ENCODE data around the gene FERMT1. TPM values are rescaled to one million over a fixed set of nuclear protein-coding genes. Genes with fewer than 3 reads are reported as not detected.
"Not testable (repeated sequence)": the region's sequence is repeated elsewhere in the genome, so short reads cannot be mapped to it uniquely, and the experiment has no call there.

FERMT1 gene
- polyA plus RNA-seq, 5 donors: 2.8 to 4.5 (median 4.0) TPM

DNA sequence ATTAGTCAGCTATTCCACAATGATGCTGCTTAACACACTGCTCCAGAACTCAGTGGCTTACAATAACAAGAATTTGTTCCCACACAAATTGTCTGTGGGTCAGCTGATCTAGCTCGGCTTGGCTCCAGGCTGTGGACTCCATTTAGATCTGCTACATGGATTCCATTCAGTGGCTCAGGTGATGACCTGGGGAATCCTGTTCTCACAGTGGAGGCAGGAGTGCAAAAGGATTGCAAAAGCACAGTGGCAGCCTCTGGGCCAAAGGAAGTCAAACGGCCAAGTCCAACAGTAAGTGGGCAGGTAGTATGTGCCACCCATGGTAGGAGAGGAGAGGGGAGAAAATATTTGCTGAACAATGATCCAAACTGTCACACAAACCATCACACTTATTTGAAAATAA, 53.2 kb downstream of the FERMT1 start:
- no peak for DNase-seq

DNA sequence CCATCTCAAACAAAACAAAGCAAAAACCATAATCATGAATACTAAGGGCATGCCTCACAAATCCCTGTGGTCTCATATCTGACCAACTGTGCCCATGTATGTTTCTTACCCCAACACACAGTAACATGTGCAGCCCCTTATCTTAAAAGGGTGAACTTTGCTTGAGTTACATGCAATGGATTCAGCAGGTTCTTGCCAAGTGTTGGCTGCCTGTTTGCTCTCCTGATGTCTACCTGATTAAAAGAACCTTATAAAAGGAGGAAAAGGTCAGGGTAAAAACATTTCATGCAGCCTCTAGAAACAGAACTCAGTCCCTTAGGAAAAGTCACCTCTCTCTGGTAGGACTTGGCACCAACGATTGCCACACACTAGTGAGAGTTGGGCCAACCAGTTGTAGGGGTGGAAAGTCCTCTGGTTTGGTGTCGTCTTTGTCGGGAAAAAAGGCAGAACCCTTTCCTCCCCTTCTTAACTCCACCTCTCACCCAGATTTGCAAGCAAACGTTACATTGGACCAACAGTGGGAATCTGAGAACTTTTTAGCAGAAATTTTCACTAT, 55.0 kb downstream of the FERMT1 start:
- DNase-seq: no peak

DNA sequence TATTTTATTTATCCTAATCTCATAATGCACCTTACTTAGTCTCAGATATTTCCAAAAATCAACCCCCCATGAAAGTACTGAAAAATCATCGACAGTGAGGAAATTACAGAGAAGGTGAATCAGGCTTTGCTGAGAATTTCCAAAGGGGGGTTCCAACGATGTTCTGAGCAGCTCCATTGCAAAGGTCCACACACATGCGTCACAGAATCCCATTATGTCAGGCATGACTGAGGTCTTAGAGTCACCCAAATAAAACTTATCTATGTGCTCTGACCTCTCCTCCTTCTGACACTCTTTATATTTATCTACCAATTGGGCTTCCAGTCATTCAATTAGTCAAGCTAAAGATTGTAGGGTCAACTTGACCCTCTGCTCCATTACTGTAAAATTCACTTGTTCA, 56.2 kb downstream of the FERMT1 start:
- no peak for DNase-seq

DNA sequence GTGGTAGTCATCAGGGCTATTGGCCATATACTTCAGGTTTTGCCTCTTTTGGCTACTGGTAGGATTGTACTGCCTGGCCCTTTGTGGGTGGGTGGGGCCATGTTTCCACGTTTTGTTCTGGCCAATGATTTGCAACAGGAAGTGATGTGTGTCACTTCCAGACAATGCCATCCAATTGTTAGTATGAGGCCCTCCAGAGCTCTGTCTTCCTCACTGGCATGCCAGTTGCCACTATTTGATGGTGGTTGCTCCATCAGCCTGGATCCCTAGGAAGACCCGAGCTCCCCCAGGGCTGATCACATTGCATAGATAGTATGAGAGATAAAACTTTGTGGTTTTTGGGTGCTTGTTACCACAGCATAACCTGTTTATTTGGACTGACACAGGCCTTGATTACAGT, 61.3 kb downstream of the FERMT1 start:
- DNase-seq: no peak

DNA sequence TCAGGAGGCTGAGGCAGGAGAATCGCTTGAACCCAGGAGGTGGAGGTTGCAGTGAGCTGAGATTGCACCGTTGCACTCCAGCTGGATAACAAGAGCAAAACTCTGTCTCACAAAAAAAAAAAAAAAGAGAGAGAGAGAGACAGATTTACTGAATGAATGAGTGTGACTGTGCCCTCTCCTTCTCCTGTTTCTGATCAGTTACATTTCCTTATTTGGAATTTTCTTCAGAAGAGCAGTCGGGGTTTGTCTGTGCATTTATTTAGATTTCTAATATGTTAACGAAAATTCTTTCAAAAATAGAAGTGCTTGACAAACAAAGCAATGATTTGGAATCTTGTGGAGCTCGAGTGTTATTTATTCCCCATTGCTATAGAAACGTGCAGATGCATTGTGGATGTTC, 62.6 kb downstream of the FERMT1 start:
- no peak for DNase-seq

DNA sequence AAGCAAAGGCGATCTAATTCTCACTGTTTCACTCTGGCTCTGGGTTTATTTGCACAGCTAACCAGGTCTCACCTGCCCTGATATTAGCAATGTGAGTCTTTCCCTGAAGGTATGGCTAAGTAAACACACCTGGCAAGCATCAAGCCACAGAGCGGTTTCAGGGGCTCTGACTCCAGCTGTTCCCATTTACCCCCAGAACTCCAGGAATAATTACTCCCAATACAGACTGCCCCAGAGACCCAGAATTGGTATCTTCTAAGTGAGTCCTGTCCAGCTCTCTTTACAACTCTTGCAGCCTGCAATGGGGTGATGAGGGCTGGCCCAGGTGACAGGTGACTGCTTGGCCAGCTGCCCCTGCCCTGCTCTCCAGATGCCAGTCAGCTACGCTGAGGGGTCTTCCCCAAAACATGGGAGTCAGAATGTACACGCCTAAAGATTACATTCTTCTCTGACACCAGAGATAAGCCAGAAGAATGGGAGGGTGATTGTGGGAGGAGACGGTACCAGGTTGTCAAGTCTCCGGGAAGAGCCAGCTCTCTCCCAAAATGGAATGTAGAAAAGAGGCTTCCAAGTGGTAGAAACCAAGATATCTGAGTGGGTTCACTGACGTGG, 64.0 kb downstream of the FERMT1 start:
- no peak for DNase-seq

DNA sequence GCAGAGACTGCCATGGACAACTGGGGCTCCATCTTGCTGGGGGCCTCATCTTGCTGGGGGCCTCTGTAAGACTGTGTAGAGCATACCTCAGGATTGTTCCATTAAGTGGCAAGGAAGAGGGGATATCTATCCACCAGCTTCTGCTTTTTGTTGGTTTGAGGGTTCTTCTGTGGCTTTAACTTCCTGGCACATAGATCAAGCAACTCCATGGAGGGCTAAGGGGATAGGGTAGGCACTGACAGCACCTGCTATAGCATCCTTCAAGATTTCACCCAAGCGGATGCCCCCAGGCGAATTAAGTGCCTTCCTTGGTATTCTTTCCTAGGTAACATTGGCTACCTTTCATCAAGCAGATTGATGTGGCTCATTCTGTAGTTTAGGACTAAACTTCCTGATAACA, 65.1 kb downstream of the FERMT1 start:
- DNase-seq: no peak

DNA sequence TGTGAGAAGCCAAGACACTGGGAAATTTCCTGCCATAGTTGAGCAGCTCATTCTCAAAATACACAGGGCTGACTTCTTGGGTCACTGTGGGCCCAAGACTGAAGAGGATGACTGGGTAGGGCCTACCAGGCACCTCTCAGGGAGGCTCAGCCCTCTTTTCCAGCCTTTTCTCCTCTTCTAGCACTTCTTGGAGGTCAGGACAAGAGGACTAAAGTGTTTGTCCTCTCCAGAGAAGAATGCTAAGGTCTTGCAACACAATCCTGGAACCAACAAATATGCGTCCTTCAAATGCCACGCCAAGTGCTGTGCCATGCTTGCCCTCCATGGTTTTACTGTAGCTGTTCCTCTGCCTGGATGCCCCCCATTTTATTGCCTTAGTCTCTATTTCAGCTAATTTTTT, 65.7 kb downstream of the FERMT1 start:
- no peak for DNase-seq

DNA sequence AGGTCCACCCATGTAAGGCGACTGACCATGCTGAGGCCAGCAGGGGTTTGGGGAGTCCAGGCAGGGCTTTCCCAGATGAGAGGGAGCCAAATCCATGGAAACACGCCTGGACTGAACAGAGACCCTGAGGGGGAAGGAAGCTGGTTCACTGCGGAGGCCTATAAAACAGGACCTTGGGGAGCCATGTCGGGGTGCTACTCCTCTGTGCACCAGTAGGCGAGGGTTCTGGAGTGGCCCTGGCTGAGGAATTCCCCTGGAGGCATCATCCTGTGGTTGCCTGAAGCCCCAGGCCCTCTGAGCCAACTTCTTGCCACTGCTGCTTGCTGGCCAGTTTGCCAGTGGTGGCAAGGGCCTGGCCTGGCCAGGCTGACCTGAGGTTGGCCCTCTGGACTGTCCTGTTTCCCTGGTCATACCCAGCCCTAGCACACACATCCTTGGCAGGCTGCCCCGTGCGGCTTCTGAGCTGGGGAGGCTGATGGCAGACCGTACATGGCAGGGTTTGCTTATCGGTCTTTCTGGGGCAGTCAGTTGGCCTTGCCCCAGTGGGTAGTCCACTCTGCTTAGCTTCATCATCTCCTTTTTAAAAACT, 66.8 kb downstream of the FERMT1 start:
- no peak for DNase-seq

DNA sequence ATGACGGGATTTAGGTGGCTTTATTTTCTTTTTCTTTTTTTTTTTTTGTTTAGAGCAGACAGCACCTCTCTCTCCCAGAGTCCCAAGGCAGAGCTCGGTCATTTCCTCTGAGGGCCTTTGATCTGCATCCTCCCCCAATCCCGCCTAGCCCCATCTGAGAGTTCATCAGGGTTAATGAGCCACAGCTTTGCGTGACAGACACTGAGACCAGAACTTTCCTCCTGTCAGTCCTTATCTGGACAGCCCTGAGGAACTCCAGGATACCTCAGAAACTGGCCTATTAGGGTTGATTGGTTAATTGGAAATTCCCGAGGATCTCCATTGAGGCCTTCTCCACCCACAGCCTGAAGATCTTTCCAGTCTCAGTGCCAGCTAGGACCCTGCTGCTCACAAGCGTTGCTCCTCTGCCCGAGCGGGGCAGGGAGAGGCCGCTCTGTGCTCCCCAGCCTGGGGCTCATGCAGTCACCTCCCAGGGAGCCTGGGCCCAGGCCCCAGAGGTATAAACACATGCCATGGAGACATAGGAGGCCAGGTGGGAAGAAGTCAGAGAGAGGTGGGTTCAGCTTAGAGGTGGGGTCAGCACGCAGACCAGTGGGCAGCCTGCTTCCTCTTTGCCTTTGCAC, 67.6 kb downstream of the FERMT1 start:
- DNase-seq: no peak

DNA sequence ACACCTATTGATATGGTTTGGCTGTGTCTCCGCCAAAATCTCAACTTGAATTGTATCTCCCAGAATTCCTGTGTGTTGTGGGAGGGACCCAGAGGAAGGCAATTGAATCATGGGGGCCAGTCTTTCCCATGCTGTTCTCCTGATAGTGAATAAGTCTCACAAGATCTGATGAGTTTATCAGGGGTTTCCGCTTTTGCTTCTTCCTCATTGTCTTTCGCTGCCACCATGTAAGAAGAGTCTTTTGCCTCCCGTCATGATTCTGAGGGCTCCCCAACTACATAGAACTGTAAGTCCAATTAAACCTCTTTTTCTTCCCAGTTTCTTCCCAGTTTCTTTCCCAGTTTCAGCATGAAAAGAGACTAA, 68.2 kb downstream of the FERMT1 start:
- DNase-seq: not testable (repeated sequence)

DNA sequence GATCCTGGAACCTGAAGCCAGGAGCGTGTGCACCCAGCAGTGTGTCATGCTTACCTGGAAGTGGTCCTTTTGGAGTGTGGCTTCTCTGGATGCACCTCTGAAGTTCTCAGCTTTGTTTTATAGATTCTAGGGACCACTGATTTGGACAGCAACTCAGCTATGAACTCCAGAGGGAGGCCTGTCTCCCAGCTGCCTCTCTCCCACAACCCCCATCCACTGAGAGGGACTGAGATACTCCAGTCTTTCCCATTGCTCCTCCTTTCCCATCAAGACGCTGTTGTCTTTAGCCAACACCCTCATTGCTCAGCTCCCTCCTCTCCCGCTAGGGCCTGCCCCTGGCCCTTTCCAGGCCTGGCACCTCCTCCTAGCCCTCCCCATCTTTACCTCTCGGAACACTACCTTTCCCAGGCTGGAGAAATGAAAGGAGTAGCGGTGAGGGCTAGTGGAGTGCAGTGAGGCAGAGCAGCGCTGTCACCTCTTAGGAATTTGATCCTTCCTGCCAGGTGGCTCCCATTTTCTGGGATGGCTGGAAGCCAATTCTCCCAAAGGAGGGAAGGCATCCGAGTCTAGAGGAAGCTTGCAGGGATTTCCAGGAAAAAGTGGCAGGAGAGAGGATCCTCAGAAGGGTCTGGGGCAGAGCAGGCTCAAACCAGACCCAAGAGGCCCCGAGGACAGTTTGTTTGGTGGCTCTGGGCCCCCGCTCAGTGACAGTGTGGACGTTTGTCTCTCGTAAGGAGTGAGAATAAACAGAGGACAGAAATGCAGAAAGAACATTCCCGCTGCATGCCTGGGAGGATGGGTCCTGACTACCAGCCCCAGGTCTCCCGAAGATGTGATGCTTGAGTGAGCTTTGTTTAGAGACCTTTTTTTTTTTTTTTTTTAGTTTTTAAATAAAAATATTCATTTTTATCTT, 68.8 kb downstream of the FERMT1 start, which contains the start of gene LRRN4:
Gene LRRN4 (minus strand): TSS at position 285 of the 913 bp plus-strand sequence. CDS start 1,261 bp downstream, outside the sequence.
- DNase-seq: no peak

DNA sequence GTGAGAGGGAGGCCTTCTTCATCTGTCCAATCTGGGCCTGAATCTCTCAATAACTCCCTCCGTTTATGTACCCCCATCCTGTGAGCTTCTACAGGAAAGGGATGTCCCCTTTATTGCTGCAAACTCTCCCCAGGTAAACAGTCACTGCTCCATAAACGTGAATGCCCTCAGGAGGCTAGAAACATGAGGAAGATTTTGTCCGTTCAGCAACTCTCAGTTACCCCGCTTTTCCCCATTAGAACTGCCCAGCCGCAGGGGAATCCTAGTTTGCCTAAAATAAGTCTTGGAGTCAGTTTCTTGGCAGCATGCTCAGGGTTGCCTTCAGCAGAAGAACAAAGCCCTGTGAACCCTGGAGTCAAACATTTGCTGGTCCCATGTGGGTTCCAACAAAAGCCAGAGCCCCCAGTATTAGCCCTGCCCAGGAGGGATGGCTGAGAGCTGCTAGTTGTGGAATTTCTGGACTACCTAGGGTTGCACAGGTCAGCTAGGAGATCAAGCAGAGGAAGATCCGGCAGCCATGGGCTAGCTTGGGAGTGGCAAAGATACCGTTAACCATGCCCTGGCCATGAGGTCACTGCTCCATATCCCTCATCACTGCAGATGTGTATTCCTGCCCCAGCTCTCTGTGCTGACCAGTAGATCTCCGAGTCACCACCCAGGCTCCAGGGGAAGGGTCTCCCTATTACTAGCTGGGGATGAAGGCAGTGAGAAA, 69.6 kb downstream of the FERMT1 start:
- DNase-seq: no peak

DNA sequence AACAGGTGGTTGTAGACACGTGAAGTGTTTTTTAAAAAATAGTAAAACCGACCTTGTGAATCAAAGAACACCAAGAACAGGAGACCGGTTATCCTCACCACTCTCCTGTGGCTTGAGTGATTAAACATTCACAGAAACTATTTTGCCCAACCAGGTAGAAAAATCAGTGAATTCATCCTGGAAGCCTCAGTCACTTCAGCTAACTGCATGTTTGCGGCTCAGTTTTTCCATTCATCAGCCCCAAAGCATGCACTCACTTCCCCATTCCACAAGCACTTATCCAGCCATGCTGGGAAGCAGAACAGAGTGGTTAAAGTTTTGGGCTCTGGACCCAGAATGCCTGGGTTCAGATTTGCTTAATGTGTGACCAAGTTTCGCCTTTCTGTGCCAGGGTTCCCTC, 71.3 kb downstream of the FERMT1 start:
- DNase-seq: no peak

DNA sequence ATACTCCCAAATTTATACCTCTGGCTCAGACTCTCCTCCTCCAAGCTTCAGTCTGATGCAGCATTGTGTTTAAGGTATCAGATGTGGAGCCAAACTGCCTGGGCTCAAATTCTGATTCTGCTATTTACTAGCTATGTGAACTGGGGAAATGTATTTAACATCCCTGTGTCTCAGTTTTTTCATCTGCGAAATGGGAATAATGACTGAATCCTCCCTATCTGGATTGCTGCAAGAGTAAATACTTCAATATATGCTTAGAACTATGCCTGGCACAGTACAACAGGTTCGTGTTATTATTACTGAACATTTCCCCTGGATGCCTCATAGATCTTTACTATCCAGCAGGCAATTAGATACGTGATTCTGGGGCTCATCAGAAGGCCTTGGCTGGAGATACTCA, 74.4 kb downstream of the FERMT1 start:
- DNase-seq: no peak

DNA sequence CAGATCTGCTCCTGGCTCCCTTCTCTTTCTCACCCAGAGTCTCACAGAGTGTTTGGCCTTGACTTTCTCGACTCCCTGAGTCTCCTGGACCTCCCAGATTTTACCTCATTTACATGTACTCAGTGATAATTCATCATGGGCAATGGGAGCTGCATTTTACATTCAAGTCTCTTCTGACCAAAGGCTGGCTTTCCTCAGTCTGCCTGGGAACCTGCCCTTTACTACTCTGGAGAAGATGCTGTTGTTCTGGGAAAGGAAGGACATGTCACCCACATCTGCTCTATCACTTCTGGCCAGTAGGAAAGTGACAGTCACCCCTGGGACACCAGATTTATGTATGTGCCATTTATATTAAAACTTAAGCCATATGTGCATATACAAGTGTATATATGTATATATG, 76.4 kb downstream of the FERMT1 start:
- no peak for DNase-seq

DNA sequence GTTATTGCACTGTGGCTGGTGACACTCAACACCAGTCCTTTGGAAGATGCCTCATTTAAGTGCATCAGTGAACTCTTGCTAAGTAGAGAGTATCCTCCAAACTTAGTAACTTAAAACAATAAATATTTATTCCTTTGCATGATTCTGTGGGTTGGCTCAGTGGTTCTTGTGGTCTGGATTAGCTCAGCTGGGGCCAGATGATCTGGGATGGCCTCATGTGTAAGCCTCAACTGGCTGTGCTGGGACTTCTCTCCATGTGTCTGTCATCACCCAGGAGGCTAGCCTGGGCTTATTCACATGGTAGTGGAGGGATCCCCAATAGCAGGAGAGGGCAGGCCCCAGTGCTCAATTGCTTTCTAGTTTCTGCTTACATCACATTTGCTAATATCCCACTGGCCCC, 77.3 kb downstream of the FERMT1 start:
- DNase-seq: no peak

DNA sequence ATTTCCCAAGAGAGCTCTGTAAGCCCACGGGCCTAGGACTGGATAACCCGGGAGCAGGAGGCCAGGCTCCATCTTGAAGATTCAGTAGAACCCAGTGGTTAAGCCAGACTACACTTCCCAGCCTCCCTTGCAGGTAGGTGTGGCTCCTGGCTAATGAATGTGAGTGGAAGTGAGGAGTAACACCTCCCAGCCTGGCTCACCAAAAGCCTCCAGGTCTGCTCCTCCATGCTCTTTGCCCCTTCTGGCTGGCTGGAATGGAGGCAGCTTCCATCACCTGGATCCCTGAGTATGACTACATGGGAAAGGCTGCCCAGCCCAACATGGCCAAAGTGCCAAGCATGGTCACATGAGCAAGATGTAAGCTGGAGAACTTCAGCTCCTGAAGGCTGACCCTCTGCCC, 78.7 kb downstream of the FERMT1 start:
- DNase-seq: no peak

DNA sequence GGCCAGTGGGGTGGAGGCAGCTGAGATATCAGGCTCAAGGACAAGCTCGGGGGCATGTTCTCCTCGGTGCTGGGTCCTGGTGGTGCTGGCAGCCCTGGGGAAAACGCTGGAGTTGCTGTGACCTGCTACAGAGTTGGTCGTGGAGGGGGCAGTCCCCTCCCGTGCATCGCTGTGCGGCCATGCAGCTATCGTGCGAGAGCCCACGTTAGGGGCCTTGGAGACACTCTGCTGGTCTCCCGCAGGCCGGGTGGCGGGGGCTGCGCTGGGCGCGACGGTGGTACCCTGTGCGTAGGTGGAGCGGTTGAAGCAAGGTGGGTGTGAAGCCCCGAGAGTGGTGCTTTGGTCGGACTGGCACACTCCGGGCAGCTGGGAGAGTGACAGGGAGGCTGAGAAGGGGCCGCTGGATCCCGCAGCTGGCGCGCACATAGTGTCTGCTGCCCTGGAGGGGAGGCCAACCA, 81.0 kb downstream of the FERMT1 start:
- no peak for DNase-seq

DNA sequence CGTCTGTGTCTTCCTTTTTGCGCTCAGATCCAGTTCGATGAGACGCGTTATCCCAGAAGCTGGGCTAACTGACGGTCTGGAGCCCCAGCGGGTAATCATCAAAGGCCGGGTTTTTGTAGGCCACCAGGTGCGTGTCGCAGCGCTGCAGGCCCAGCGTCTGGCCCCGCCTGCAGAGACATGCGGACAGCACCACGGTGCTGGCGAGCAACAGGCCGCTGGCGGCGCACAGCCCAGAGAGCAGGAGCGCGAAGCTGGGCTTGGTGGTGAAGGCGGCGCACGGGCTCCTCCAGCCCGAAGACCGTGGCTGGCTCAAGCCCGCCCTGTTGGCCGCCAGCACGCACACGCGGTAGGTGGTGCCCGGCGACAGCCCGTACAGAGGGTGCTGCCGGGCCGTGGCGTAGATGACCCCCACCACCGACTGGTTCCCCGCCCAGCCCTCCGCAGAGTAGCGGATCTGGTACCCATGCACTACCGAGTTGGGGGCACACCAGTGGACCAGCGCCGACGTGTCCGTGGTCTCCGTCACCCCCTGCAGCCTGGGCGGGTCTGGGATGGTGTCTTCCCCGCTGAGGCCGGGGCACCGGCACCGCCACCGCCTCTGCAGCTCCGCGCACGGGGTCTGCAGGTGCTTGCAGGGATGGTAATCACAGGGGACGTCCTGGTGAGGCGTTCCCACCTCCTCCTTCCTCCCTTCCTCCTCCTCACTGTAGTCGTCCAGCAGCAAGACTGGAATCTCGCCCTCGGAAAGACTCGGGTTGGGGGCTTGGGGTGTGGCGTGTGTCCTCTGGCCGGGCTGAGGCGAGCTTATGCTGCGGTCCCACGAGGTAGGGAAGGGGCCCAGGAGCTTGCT, 81.6 kb downstream of the FERMT1 start:
- DNase-seq: no peak

DNA sequence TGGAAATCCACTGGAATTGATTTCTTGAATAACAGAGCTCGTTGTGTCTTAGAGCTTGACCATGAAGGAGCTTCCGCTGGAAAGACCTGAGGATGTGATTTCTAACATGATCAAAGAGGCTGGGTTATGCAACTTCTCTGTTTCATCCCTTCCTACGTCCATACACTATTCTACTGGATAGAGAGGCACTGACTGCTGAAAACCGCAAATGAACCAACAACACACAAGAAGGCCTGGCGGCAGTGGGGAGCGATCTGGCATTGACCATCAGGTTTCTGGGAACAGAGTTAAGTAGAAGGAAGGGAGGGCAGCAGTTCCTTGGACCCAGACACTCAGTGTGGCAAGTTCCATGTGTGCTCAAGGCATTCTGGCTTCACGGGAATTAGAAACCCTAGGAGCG, 82.3 kb downstream of the FERMT1 start:
- no peak for DNase-seq
